Skeletal muscle satellite cell (primary cell): ENCODE data around the gene GPR160. TPM values are rescaled to one million over a fixed set of nuclear protein-coding genes. Genes with fewer than 3 reads are reported as not detected.

Experiments used
- H3K27me3 ChIP-seq: 2 replicates; pipeline ENCODE4 v1.7.0; 2013; ENCODE audit warnings: low read length; ENCODE audit not compliant: control insufficient read depth, insufficient read depth
- H3K36me3 ChIP-seq: 2 replicates; pipeline ENCODE4 v1.7.0; 2013; ENCODE audit warnings: mild to moderate bottlenecking, control low read depth, low read length; ENCODE audit not compliant: insufficient read depth
- H3K4me1 ChIP-seq: 2 replicates; pipeline ENCODE4 v1.7.0; 2013; ENCODE audit warnings: low read length; ENCODE audit not compliant: control insufficient read depth, insufficient read depth
- H3K4me2 ChIP-seq: 2 replicates; pipeline ENCODE4 v1.7.0; 2013; ENCODE audit warnings: mild to moderate bottlenecking, low read length
- H3K4me3 ChIP-seq: 2 replicates; pipeline ENCODE4 v1.7.0; 2013; ENCODE audit warnings: low read length
- H3K9ac ChIP-seq: 2 replicates; pipeline ENCODE4 v1.7.0; 2013; ENCODE audit warnings: mild to moderate bottlenecking, low read depth, low read length, moderate library complexity
- H3K9me3 ChIP-seq: replicated peaks from 2 replicates; pipeline ENCODE4 v1.7.0; 2013; ENCODE audit warnings: mild to moderate bottlenecking, control low read depth, low read length
- small RNA-seq: library from RNA; depleted of rRNA; stranded (forward); fragments of <200 nt; gene quantifications from one replicate; pipeline ENCODE3, GENCODE V24; 2012

GPR160 gene

DNA sequence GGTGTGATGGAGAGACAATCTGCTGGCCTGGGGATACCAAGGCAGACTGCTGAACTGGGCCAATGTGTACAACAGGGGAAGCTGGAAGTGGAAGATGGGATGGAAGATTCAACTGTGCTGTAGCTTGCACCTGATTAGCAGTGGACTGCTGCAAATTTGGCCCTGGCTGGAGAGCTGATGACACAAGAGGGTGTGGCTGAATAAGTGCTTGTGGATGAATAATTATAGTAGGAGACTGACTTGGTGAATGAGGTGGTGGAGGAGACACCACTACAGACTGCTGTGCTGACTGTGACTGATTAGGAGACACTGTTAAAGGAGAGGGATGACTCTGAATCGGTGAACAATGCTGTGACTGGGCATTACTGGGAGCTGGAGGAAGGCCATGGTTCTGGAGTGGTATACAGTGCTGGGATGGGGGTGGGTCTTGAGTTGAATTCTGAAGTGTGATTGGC is 91.2 kb downstream of the GPR160 start:
- no peak overlapping the region for H3K4me3 ChIP-seq
- no peak overlapping the region for H3K9ac ChIP-seq
- H3K4me2 ChIP-seq: no peak overlapping the region
- H3K4me1 ChIP-seq: no peaks in the 10 kb centered on the region
- no peaks in the 10 kb centered on the region for H3K27me3 ChIP-seq
- no peaks in the 10 kb centered on the region for H3K9me3 ChIP-seq
- H3K36me3 ChIP-seq: peaks cover 31% of the 10 kb centered on the region

DNA sequence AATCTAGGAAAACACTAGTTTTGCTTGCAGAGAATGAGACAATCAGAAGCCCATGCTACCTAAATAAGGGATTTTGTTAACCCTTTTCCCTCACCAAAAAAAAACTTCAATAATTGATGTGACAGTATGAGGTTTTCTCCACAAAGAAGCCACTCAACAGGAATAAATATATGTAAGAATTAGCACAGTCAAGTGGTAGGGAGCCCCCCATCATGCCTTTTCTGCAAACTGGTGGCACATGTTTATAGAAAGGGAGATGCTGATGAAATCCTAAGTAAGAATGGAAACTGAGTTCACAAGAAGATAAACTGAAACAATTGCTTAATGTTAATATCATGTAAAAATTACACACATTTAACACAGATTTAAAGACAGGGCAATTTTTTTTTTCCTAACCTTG is 92.7 kb downstream of the GPR160 start:
- H3K4me2 ChIP-seq: no peak overlapping the region
- peaks cover 41% of the 10 kb centered on the region for H3K36me3 ChIP-seq
- no peak overlapping the region for H3K4me3 ChIP-seq
- H3K9ac ChIP-seq: no peak overlapping the region
- no peaks in the 10 kb centered on the region for H3K27me3 ChIP-seq
- H3K9me3 ChIP-seq: no peaks in the 10 kb centered on the region
- no peaks in the 10 kb centered on the region for H3K4me1 ChIP-seq

DNA sequence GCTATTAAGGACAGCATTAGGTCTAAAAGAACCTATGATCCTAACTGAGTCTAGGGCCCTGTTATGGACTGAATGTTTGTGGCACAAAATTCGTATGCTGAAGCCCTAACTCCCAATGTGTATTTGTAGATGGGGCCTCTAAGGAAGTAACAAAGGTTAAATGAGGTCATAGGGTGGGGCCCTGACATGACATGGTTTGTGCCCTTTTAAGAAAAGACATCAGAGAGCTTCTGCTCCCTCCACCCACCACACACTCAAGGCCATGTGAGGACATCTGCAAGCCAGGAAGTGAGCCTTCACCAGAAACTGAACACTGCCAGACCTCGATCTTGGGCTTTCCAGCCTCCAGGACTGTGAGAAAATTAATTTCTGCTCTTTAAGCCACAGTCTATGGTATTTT is 94.5 kb downstream of the GPR160 start:
- H3K36me3 ChIP-seq: peaks cover 51% of the 10 kb centered on the region

More for the DNA sequence above, 94.5 kb downstream of the GPR160 start:
- Histone ChIP-seq H3K9me3 (no peaks in the 10 kb centered on the region), H3K4me3 (no peak overlapping the region), H3K4me1 (no peaks in the 10 kb centered on the region), H3K9ac (no peak overlapping the region), H3K27me3 (no peaks in the 10 kb centered on the region), H3K4me2 (no peak overlapping the region)

Small RNA genes within 50 kb of the gene (small RNA-seq; reads per million reads assigned to genes)
- not detected for gene RNU4-38P
